Astrocyte (in vitro differentiated cells and primary cell): ENCODE measurements around the gene MAN2A1. TPM values are rescaled to one million over a fixed set of nuclear protein-coding genes. Genes with fewer than 3 reads are reported as not detected.

Source experiments
- DNase-seq: peaks from one replicate; pipeline ENCODE4 v3.0.0-alpha.2; 2010; ENCODE audit warnings: low read depth
- FAIRE-seq: peaks from 2 replicates; lab custom pipeline; 2011; peaks lifted over from hg19 to GRCh38; lab: Jason Lieb, UNC
- H2AFZ ChIP-seq: 2 replicates; pipeline ENCODE4 v1.6.0; 2012; ENCODE audit warnings: low read depth, low read length, inconsistent platforms
- H3K27ac ChIP-seq: 2 replicates; pipeline ENCODE4 v1.5.1; 2011; ENCODE audit warnings: low read depth, low read length, inconsistent platforms
- H3K27me3 ChIP-seq: 2 replicates; pipeline ENCODE4 v1.6.0; 2011; ENCODE audit warnings: low read length, inconsistent platforms; ENCODE audit not compliant: insufficient read depth
- H3K36me3 ChIP-seq: 2 replicates; pipeline ENCODE4 v1.5.1; 2011; ENCODE audit warnings: low read length, inconsistent platforms; ENCODE audit not compliant: insufficient read depth
- H3K4me1 ChIP-seq: 2 replicates; pipeline ENCODE4 v1.5.1; 2011; ENCODE audit warnings: low read length, inconsistent platforms; ENCODE audit not compliant: insufficient read depth
- H3K4me2 ChIP-seq: 2 replicates; pipeline ENCODE4 v1.6.0; 2012; ENCODE audit warnings: low read length, inconsistent platforms
- H3K4me3 ChIP-seq: 2 replicates; pipeline ENCODE4 v1.5.1; 2011; ENCODE audit warnings: low read depth, mild to moderate bottlenecking, low read length, inconsistent platforms; ENCODE audit not compliant: insufficient read depth
- H3K79me2 ChIP-seq: 2 replicates; pipeline ENCODE4 v1.6.0; 2012; ENCODE audit warnings: mild to moderate bottlenecking, low read length, inconsistent platforms; ENCODE audit not compliant: insufficient read depth
- H3K9ac ChIP-seq: 2 replicates; pipeline ENCODE4 v1.6.0; 2012; ENCODE audit warnings: mild to moderate bottlenecking, low read length, inconsistent platforms
- H3K9me3 ChIP-seq: 2 replicates; pipeline ENCODE4 v1.5.1; 2012; ENCODE audit warnings: low read depth, mild to moderate bottlenecking, low read length, inconsistent platforms; ENCODE audit not compliant: insufficient read depth
- H4K20me1 ChIP-seq: 2 replicates; pipeline ENCODE4 v1.6.0; 2012; ENCODE audit warnings: low read length, inconsistent platforms; ENCODE audit not compliant: insufficient read depth
- H3K27ac Mint-ChIP-seq: one replicate; pipeline ENCODE4 v1.8.0; 2021; ENCODE audit warnings: mild to moderate bottlenecking, mixed read lengths; ENCODE audit not compliant: unreplicated experiment
- H3K27me3 Mint-ChIP-seq: one replicate; pipeline ENCODE4 v1.8.0; 2021; ENCODE audit warnings: low read depth, mixed read lengths; ENCODE audit not compliant: unreplicated experiment
- H3K36me3 Mint-ChIP-seq: one replicate; pipeline ENCODE4 v1.8.0; 2021; ENCODE audit warnings: low read depth, mixed read lengths; ENCODE audit not compliant: unreplicated experiment
- H3K4me1 Mint-ChIP-seq: one replicate; pipeline ENCODE4 v1.8.0; 2021; ENCODE audit warnings: low read depth, mixed read lengths; ENCODE audit not compliant: unreplicated experiment
- H3K4me3 Mint-ChIP-seq: one replicate; pipeline ENCODE4 v1.8.0; 2021; ENCODE audit warnings: mild to moderate bottlenecking, moderate library complexity, mixed read lengths; ENCODE audit not compliant: unreplicated experiment
- H3K9me3 Mint-ChIP-seq: one replicate; pipeline ENCODE4 v1.8.0; 2021; ENCODE audit warnings: mild to moderate bottlenecking, mixed read lengths; ENCODE audit not compliant: unreplicated experiment
- CTCF ChIP-seq: IDR thresholded peaks from 2 replicates; pipeline ENCODE4 v1.5.1; 2011; ENCODE audit warnings: low read depth, mild to moderate bottlenecking, inconsistent platforms, low read length, moderate library complexity; ENCODE audit not compliant: insufficient read depth
- EZH2 ChIP-seq: IDR thresholded peaks from 2 replicates; pipeline ENCODE4 v1.6.1; 2012; ENCODE audit warnings: mild to moderate bottlenecking, low read length, inconsistent platforms; ENCODE audit not compliant: insufficient read depth
- total RNA-seq: library from RNA; stranded (reverse); gene quantifications from 2 replicates; pipeline ENCODE4 v1.2.1, GENCODE V29; 2021

The MAN2A1 gene
- total RNA-seq, 1 donor from 2014 or later: 109 TPM

DNA sequence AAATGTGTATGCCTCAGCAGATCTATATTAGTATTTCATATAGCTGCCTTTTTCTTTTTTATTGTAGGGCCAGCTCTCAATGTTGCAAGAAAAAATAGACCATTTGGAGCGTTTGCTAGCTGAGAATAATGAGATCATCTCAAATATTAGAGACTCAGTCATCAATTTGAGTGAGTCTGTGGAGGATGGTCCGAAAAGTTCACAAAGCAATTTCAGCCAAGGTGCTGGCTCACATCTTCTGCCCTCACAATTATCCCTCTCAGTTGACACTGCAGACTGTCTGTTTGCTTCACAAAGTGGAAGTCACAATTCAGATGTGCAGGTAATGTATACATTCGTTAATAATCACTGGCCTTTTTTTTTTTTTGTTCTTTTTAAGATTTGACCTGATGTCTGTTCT is 23.7 kb downstream of the MAN2A1 start:
- Histone ChIP-seq H3K79me2 (peaks cover 80% of the 10 kb centered on the region), H3K4me3 (no peak overlapping the region), H3K9ac (no peak overlapping the region), H3K27me3 (no peaks in the 10 kb centered on the region), H3K4me2 (no peak overlapping the region), H3K36me3 (peaks cover 3% of the 10 kb centered on the region), H4K20me1 (peaks cover 43% of the 10 kb centered on the region), H3K4me1 (no peaks in the 10 kb centered on the region), H3K27ac (no peak overlapping the region), H3K9me3 (no peaks in the 10 kb centered on the region), H2AFZ (no peak overlapping the region)
- FAIRE-seq: no peak
- Mint-ChIP-seq H3K4me3 (no peak overlapping the region), H3K9me3 (no peaks in the 10 kb centered on the region), H3K4me1 (peaks cover under 1% of the 10 kb centered on the region), H3K27ac (no peak overlapping the region), H3K36me3 (no peaks in the 10 kb centered on the region), H3K27me3 (no peaks in the 10 kb centered on the region)
- TF ChIP-seq EZH2 (no peak), CTCF (no peak)
- no peak for DNase-seq

- H3K9me3 Mint-ChIP-seq: no peaks in the 10 kb centered on the region
- no peaks in the 10 kb centered on the region for H3K9me3 ChIP-seq
- no peaks in the 10 kb centered on the region for H3K36me3 Mint-ChIP-seq
- H3K4me3 ChIP-seq: no peak overlapping the region
- H3K4me3 Mint-ChIP-seq: no peak overlapping the region
- H3K36me3 ChIP-seq: peaks cover 5% of the 10 kb centered on the region
- H3K4me1 ChIP-seq: no peaks in the 10 kb centered on the region
- no peak overlapping the region for H2AFZ ChIP-seq
- no peaks in the 10 kb centered on the region for H3K27me3 Mint-ChIP-seq
- H3K27ac Mint-ChIP-seq: no peak overlapping the region
- DNase-seq (no peak), FAIRE-seq (no peak)
- peaks cover 71% of the 10 kb centered on the region for H3K79me2 ChIP-seq
- H3K27me3 ChIP-seq: no peaks in the 10 kb centered on the region
- no peak overlapping the region for H3K27ac ChIP-seq
- H3K4me2 ChIP-seq: no peak overlapping the region
- no peak for TF ChIP-seq CTCF
- TF ChIP-seq EZH2: no peak
- no peak overlapping the region for H3K9ac ChIP-seq
- peaks cover 34% of the 10 kb centered on the region for H4K20me1 ChIP-seq
- H3K4me1 Mint-ChIP-seq: peaks cover 2% of the 10 kb centered on the region
Observed at GRCh38 chr5:109714592-109714991, 24.9 kb downstream of the MAN2A1 start.

GRCh38 chr5:109718216-109718615 is 28.5 kb downstream of the MAN2A1 start:
- Histone ChIP-seq H3K27ac (no peak overlapping the region), H4K20me1 (peaks cover 17% of the 10 kb centered on the region), H3K4me2 (no peak overlapping the region), H3K9ac (no peak overlapping the region), H3K4me3 (no peak overlapping the region), H3K36me3 (peaks cover 5% of the 10 kb centered on the region), H2AFZ (no peak overlapping the region), H3K79me2 (peaks cover 60% of the 10 kb centered on the region), H3K9me3 (no peaks in the 10 kb centered on the region), H3K27me3 (no peaks in the 10 kb centered on the region), H3K4me1 (no peaks in the 10 kb centered on the region)
- FAIRE-seq (no peak), DNase-seq (no peak)
- H3K9me3 Mint-ChIP-seq: no peaks in the 10 kb centered on the region
- TF ChIP-seq CTCF: no peak
- no peak for TF ChIP-seq EZH2
- H3K4me1 Mint-ChIP-seq: peaks cover 2% of the 10 kb centered on the region
- no peaks in the 10 kb centered on the region for H3K36me3 Mint-ChIP-seq
- no peak overlapping the region for H3K4me3 Mint-ChIP-seq
- H3K27me3 Mint-ChIP-seq: no peaks in the 10 kb centered on the region
- H3K27ac Mint-ChIP-seq: no peak overlapping the region
